Calu3 (cell line): ENCODE data around the gene SHROOM3. TPM values are rescaled to one million over a fixed set of nuclear protein-coding genes. Genes with fewer than 3 reads are reported as not detected.
A peak's percentile ranks its signal among the peaks of the same experiment; 100 is the strongest.

Source experiments
- BruUV-seq: library from RNA; stranded (reverse); fragments of 400-500 nt; replicated peaks from 2 replicates; lab custom pipeline; 2021; lab: Mats Ljungman, UMichigan
- CTCF ChIA-PET: fragments of 300-600 bp; sonication (Branson Sonifier 250); formaldehyde crosslinking; loops from one replicate; lab custom pipeline; 2022; ENCODE audit warnings: antibody characterized with exemption; lab: Charles Lee
- DNase-seq: peaks from one replicate; pipeline ENCODE4 v3.0.0; 2022
- H3K27ac Mint-ChIP-seq: one replicate; pipeline ENCODE4 v1.8.0; 2022; ENCODE audit warnings: mixed read lengths; ENCODE audit not compliant: unreplicated experiment
- H3K27me3 Mint-ChIP-seq: one replicate; pipeline ENCODE4 v1.8.0; 2022; ENCODE audit warnings: mixed read lengths; ENCODE audit not compliant: unreplicated experiment
- H3K36me3 Mint-ChIP-seq: one replicate; pipeline ENCODE4 v1.8.0; 2022; ENCODE audit warnings: mild to moderate bottlenecking, moderate library complexity, mixed read lengths; ENCODE audit not compliant: insufficient read depth, unreplicated experiment
- H3K4me1 Mint-ChIP-seq: one replicate; pipeline ENCODE4 v1.8.0; 2022; ENCODE audit warnings: mild to moderate bottlenecking, low read depth, mixed read lengths; ENCODE audit not compliant: unreplicated experiment
- H3K4me3 Mint-ChIP-seq: one replicate; pipeline ENCODE4 v1.8.0; 2022; ENCODE audit warnings: mild to moderate bottlenecking, low read depth, moderate library complexity, mixed read lengths; ENCODE audit not compliant: unreplicated experiment
- H3K9me3 Mint-ChIP-seq: one replicate; pipeline ENCODE4 v1.8.0; 2022; ENCODE audit warnings: low read depth, mixed read lengths; ENCODE audit not compliant: unreplicated experiment
- intact Hi-C: fragments of 100-400 bp; cut with micrococcal nuclease; formaldehyde crosslinking; loops from one replicate; pipeline ENCODE4 v1.10.0; 2022; ENCODE audit not compliant: unreplicated experiment
- total RNA-seq: library from RNA; stranded (reverse); gene quantifications from 2 replicates; pipeline ENCODE4 v1.2.3, GENCODE V29; 2022
- TF ChIP-seq, protein P1 (sequence below): fragments of 200-600 bp; IDR thresholded peaks from one replicate; pipeline ENCODE4 v1.8.0; 2022; ENCODE audit warnings: antibody characterized with exemption; ENCODE audit not compliant: unreplicated experiment

SHROOM3 gene
- total RNA-seq, 1 experiment from 2014 or later, result 114 TPM

DNA sequence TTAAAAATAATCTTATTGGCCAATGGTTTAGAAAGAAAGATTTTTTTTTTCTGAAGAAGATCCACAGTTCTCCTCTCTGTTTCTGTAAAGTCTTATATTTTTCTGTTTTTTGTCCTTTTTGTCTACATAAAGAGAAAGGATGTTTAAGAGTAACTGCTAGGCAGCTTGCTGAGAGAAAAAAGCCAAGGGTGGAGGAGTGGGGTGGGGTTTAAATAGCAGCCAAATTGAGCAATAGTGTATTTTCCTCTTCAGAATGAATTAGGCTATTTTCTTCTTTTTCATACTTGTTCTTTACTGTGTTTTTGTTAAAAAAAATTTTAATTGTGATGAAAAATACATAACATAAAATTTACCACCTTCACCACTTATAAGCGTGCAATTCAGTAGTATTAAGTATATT is 238.3 kb downstream of the SHROOM3 start:
- no TSS peak for BruUV-seq
- TF ChIP-seq, protein P1, sequence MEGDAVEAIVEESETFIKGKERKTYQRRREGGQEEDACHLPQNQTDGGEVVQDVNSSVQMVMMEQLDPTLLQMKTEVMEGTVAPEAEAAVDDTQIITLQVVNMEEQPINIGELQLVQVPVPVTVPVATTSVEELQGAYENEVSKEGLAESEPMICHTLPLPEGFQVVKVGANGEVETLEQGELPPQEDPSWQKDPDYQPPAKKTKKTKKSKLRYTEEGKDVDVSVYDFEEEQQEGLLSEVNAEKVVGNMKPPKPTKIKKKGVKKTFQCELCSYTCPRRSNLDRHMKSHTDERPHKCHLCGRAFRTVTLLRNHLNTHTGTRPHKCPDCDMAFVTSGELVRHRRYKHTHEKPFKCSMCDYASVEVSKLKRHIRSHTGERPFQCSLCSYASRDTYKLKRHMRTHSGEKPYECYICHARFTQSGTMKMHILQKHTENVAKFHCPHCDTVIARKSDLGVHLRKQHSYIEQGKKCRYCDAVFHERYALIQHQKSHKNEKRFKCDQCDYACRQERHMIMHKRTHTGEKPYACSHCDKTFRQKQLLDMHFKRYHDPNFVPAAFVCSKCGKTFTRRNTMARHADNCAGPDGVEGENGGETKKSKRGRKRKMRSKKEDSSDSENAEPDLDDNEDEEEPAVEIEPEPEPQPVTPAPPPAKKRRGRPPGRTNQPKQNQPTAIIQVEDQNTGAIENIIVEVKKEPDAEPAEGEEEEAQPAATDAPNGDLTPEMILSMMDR, result no peak
- no peak overlapping the region for H3K27ac Mint-ChIP-seq
- DNase-seq, result no peak
- CTCF ChIA-PET, result interaction anchor here (0.6 kb wide), 1 partner anchor 9 kb away, joined by 3 read pairs; no protein-coding TSS in a partner anchor
- peaks cover 18% of the 10 kb centered on the region for H3K36me3 Mint-ChIP-seq
- no peak overlapping the region for H3K4me3 Mint-ChIP-seq
- peaks cover 31% of the 10 kb centered on the region for H3K4me1 Mint-ChIP-seq
- intact Hi-C loops, result no loop called here
- no peaks in the 10 kb centered on the region for H3K27me3 Mint-ChIP-seq
- H3K9me3 Mint-ChIP-seq, result no peaks in the 10 kb centered on the region

GRCh38 chr4:76674983-76675382 is 240.0 kb downstream of the SHROOM3 start:
- DNase-seq, result no peak
- H3K27ac Mint-ChIP-seq, result no peak overlapping the region
- H3K9me3 Mint-ChIP-seq, result no peaks in the 10 kb centered on the region
- peaks cover 43% of the 10 kb centered on the region for H3K4me1 Mint-ChIP-seq
- no peaks in the 10 kb centered on the region for H3K27me3 Mint-ChIP-seq
- CTCF ChIA-PET, result no interaction called here
- TF ChIP-seq, protein P1, result no peak
- intact Hi-C loops, result no loop called here
- H3K4me3 Mint-ChIP-seq, result no peak overlapping the region
- H3K36me3 Mint-ChIP-seq, result peaks cover 25% of the 10 kb centered on the region
- no TSS peak for BruUV-seq

GRCh38 chr4:76677571-76678326 is 242.7 kb downstream of the SHROOM3 start:
- Mint-ChIP-seq H3K27me3 (no peaks in the 10 kb centered on the region), H3K4me1 (peaks cover 67% of the 10 kb centered on the region), H3K4me3 (no peak overlapping the region), H3K27ac (peak overlapping the region; percentile 60), H3K9me3 (no peaks in the 10 kb centered on the region), H3K36me3 (peaks cover 33% of the 10 kb centered on the region)
- no TSS peak for BruUV-seq
- no peak for DNase-seq
- intact Hi-C loops, result no loop called here
- CTCF ChIA-PET, result no interaction called here
- TF ChIP-seq, protein P1, result no peak

DNA sequence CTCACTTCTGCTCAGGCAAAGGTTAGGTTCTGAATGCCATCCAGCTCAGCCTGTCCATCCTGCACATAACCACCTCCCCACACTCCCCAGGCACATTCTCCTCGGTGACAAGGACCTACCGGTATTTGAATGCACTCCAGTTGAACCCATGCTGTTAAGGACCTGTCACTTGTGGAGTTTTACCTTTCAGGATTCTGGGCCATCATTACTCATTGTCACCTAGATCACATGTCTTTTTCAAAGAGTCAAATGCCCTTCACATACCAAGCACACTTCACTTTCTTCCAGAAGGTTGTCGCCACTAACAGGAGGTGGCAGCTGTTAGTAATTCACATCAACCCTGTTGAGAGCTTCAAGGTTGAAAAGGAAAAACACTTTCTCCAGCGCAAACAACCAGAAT is 244.7 kb downstream of the SHROOM3 start:
- no peak for DNase-seq
- peak overlapping the region; percentile 13 for H3K4me3 Mint-ChIP-seq
- H3K27me3 Mint-ChIP-seq, result no peaks in the 10 kb centered on the region
- H3K27ac Mint-ChIP-seq, result peak overlapping the region; percentile 76
- intact Hi-C loops, result no loop called here
- peaks cover 30% of the 10 kb centered on the region for H3K36me3 Mint-ChIP-seq
- no peaks in the 10 kb centered on the region for H3K9me3 Mint-ChIP-seq
- BruUV-seq, result no TSS peak
- peaks cover 83% of the 10 kb centered on the region for H3K4me1 Mint-ChIP-seq
- TF ChIP-seq, protein P1, result no peak
- CTCF ChIA-PET, result no interaction called here
